GM21529 (cell line): ENCODE measurements around the gene LRGUK.

Experiments used
- ATAC-seq: cut with Tn5 transposase; IDR thresholded peaks from one replicate; pipeline ENCODE4 v1.9.1; 2021; ENCODE audit not compliant: unreplicated experiment

The LRGUK gene

DNA sequence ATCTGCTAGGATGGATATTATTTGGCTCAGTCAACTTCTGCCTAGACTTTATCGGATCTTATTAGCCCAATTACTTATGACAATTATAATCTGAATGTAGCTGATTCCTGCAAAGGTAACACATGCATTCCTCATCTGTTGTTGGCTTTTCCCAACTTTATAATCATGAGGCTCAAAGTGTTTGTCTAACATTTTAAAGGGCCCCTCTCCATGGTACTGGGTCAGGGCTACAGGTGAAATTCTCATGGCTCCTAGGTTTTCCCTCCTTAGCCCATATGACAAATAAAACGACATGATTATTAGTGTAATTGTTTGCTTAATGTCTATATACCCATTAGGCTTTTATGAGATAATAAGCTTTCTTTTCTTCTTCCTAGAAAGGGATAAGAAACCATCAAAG is 4.2 kb upstream of the LRGUK start:
- no peak for ATAC-seq

DNA sequence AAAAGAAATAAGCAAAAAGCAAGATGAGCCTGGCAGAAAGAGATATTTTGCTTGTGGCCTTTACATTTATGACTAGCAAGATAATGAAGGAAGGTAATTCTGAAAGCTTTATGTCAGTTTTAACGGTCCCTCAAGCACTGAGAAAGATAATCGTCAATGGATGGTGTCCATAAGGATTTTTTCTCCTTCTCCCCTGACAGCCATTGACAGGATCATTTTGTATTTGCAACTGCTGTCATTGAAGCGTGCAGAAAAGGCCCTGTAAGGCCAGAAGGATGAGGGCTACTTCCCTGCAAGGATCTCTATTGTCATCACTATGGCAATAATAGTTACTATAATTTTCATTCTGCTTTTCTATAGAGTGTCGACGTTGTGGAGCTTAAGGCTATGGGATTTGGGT is 994 bp upstream of the LRGUK start:
- no peak for ATAC-seq

DNA sequence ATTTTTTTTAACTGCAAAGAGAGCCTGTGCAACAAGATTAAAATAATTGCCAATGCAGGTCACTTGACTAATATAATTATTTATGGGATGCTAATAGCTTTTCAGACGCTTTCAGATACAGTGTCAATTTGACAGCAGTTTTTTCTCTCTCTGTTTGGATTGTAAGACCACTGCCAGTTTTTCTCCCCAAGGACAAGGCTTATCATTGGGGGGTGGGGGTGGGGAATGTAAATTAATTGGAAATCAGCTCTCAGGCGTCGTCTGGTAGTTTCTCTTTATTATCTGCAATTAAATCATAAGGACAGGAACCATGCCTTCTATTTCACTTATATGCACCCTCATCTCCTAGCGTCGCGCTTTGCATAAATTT is 559 bp upstream of the LRGUK start:
- ATAC-seq = no peak

DNA sequence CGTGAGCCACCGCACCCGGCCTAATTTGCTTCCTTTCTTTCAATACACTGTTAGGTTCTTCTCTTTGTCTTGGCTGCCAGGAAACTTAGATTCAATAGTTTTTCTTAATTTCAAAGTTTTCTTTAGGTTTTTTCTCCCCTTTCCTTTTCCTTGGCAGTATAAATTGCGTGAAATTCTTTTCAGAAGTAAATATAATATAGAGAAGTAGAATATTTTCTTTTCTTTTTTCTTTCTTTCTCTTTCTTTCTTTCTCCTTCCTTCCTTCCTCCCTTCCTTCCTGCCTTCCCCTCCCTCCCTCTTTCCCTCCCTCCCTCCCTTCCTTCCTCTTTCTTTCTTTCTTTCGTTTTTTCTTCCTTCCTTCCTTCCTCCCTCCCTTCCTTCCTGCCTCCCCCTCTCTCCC is 1.7 kb downstream of the LRGUK start:
- no peak for ATAC-seq

DNA sequence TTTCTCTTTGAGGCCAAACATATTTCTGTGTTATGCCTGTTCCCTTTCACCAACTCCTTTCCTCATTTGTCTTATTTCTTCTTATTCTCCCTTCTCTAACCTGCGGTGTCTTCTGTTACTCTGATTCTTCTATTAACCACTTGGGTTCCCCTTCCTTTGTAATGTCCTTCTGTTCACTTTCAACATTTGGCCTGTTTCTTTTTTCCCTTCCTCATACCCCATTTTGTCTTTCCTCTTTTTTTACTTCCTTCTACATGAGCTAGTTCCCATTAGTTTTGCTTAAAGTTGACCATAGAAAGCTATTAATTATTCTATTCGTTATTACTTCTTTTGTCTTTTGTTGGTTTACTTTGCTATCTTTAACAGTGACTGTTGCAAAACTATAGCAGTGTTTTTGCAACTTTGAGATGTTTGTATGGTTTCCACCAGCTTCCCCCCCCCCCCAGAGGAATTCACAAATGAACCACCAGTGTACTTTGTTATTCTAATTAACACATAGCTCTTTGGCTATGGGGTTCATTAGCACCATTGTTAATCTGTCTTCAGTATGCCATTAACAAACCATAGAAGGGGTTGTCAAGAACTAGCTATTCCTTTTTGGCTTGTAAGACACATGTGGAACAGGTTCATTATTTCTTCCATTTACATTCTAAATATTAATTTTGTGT is 2.9 kb downstream of the LRGUK start:
- no peak for ATAC-seq

DNA sequence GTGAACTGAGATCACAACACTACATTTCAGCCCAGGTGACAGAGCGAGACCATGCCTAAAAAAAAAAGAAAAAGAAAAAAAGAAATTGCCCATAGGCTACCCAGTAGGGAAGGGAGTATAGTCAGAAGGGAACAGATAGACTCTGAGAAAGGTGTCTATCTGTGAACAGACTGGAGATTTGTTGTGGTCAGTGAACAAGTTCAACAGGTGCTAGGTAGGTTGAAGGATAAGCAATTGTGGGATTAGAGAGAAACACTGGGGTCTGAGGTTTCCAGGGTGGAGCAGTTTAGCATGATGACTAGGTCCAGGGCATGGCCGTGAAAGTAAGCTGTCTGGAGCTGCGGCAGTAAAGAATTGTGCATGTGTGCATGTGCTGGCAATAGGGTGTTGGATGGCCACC is 6.9 kb downstream of the LRGUK start:
- ATAC-seq = no peak

DNA sequence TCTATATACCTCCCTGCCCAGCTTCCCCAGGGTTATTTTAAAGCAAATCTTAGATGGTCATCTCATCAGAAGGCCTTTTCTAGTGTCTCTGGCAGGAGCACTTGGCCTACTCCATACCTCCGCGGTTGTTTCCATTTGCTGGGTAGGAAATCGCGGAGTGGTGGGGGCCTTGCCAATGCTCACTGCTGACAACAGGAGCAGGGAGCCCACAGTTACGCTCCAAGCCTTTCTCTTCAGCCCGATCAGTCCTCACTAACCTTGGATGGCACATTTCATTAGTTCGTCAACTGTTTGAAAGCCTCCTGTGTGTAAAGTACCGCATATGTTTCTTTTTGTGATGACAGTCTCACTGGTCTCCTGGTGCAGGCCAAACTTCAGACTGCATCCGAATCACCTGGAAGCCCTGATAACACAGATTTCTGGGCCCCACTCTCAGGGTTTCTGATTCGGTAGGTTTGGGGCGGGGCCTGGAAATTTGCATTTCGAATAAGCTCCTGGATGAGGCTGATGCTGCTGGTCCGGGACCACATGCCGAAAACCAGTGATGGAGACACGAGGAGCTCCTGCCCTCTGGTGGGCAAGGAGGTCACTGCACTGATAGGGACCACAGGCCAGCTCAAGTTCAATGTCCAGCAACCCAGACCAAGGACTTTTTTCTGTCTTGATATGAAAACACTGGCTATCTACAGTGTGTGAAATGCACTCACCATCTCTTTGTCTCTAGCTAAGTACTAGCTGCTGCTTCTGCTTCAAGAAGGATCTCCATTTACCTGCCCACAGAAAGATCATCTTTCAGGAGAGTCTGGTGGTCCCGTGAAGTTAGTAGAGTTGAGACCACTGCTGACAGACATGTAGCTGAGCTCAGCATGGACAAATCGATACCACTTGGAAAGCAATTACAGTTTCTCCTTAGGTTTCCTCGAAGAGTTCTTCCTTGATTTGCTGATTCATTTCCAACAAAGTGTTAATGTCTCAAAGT is 14.0 kb downstream of the LRGUK start:
- peak; percentile 89 for ATAC-seq

DNA sequence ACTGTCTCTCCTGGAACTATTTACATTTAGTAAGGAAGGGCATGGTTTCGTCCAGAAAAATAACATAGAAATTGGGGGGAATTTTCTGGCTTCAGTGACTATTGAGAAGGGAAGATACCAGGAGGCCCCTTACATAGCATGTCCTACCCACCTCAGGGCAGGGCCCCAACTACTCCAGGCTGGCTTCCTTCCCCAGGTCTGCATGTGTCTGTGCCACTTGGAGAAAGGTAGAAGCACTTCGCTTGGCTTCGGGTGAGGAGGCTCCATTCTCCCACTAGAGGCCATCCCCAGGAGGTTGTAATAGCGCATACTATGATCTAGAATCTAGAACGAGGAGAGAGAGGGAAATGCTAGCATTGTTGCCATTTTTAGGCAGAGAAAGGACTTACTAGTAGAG is 14.7 kb downstream of the LRGUK start:
- ATAC-seq = no peak

DNA sequence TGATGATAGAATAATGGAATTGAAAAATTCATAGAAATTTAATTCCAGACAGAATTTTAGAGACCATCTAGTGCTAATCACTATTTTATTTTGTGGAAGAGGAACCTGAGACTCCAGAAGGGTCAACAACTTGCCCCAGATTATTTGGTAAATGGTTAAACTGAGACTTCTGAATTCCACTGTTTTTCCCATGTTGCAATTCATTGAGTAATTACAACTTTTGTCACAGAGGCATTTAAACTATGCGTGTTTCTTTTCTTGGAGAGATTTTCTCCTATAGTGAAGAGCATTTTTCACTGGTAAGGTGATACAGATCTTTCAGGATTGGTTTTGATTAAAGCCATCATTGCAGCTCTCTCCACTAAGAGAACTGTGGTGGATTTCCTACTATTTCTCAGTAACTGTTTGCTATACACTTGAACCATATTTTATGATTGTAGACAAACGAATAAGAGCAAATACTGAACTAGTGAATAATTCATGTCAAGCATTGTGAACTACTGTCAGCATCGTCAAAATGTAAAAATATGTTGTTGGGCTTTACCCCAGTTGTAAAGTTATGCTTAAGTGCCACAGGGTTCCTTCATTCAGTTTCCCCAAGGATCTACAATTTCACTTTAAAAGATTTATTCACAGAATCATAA is 26.5 kb downstream of the LRGUK start:
- ATAC-seq = no peak

DNA sequence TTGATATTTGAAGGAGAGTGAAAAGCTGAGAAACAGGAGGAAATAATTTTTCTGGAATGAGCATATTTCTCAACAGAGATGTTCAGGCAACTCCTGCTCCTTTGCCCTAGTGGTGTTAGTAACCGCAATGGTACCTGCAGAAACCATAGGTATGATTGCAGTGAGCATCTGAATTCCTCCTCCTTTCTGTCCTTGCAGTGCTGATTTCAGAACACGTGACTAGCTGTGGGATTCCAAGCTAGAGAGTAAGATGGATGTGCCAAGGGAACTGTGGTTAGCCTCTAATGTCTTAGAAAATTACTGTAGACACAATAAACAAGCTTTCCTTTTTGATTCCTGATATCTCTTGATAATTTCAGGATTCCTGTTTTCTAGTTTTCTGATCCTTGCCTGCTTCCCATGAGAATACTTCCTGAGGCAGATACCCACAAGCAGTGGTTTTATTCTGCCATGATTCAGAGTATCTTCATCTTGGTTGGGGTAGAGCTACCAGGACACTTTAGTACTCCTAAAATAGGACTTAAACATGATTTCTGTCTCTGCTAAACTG is 27.5 kb downstream of the LRGUK start:
- no peak for ATAC-seq

DNA sequence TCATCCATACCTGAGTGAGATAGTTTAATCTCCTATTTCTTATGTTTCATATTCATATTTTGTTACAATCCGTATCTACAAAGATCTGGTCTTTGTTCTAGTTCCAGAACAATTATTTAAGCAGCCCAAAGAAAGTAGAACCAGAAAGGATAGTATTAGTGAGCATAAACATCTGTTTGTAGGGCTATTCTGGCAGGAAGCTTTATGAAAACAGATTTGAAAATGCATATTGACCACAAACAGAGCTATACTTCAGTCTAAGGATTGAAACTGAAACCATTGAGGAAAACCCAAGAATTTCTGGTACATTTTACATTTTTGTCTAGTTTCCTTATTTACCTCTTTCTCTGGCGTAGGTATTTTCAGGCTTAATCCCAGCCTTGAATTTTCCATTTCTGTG is 28.1 kb downstream of the LRGUK start:
- no peak for ATAC-seq

DNA sequence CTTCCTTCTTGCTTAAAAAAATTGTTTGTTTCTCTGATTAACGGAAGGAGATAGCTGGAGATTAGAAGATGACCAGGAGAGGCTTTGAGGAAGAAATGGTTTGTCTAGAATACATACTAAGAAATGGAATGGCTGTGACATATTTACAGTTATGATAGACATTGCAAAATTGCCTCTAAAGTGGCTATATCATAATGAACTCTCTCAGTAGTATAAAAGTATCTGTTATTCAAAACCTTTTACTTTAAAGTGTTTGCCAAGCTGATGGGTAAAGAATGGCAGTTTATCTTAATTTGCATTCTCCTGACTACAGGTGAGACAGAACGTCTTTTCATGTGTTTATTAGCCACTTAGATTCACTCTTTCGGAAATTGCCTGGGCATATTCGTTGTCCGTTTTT is 28.7 kb downstream of the LRGUK start:
- ATAC-seq = no peak

DNA sequence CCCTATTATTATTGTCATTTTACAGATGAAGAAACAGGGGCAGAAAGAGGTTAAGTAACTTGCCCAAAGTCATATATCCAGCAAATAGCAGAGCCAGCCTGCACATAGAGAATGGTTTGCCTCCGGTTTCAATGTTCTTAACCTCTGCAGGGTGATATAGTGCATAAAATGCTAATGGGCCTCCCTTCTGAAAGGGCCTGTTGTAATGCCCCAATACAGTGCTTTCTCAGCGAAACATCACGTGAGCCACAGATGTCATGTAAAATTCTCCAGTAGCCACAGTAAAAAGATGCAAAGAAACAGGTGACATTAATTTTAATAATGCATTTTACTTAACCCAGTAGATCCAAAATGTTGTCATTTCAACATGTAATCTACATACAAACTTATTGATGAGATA is 38.1 kb downstream of the LRGUK start:
- no peak for ATAC-seq

DNA sequence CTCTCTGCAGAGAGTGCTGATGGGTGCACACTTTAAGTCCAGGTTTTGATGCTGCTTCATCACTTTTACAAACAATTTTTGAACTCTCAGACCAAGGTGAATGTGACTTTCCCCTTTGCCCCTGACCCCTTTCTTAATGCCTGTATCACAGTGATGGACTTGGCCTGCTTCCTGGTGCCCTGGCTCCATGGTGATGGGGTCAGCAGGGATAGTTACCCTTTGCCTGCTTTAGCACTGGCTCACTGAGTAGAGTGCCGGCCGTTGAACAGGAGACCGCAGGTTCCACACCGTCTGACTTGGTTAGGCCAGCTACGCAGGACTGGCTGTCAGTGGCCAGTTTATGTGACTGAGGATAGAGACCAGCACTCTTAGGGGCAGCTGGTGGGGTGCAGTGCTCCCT is 40.1 kb downstream of the LRGUK start:
- ATAC-seq = no peak

DNA sequence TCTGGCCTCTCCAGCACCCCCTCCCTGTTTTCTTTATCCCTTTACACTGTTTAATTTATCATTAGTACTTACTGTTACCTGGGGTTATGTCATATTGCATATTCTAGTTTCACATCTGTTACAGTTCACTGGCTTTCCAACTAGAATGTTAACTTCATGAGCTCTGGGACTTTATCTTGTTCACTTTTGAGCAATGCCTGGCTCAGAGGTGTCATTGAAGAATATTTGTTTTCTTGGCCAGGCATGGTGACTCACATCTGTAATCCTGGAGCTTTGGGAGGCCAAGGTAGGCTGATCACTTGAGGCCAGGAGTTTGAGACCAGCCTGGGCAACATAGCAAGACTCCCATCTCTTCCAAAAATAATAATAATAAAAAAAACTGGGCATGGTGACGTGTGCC is 40.7 kb downstream of the LRGUK start:
- no peak for ATAC-seq

DNA sequence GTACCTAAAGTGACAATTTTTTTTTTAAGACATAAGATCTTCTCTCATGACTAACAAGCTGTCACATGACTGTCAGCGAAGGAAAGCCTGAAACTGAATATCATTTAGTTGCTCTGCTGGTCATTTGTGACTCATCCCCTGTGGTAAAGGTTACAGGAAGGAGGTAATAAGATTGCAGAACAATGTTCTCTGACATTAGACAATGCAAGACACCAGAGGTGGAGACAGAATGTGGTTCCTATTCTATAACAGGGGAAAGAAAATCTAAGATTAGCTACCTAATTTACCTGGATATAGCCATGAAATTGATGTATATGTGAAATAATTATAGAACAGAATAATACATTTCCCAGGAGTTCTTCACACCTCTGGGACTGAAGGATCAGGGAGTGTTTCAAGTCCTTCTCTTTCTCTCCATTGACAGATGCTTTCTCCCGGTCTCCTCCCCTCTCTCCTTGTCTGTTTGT is 47.7 kb downstream of the LRGUK start:
- ATAC-seq = peak; percentile 97

DNA sequence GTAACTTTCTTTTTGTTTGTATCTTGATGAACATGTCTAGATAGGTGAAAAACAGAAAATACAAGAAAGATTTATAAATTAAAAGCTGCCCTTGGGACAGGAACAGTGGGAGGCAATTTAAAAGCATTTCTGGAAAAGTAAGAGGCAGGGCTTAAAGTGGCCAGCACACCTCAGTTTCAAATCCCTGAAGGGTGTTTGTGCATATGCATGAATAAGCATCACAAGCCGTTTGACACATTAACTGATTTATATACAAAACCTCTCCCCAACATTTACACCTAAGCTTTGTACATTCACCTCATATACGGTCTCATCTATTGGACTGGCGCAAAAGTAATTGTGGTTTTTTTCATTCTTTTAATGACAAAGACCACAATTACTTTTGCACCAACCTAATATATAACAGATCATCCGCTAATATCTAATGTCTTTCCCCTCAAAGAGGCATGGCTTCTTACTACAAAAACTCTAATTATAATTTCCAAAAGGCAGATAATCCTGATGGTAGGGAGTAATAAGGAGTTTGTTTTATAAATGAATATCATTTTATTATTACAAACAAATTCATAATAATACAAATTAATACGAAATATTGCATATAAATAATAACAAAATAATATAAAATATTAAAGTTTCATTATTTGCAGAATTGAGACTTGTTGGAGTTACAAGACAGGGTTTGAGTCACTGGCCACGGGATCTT is 48.3 kb downstream of the LRGUK start:
- ATAC-seq = no peak

DNA sequence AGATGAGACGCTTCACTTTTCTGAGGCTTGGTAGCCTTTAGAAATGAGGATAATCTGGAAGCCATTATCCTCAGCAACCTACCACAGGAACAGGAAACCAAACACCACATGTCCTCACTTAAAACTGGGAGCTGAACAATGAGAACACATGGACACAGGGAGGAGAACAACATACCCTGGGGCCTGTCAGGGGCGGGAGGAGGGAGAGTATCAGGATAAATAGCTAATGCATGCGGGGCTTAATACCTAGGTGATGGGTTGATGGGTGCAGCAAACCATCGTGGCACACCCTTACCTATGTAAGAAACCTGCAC is 48.9 kb downstream of the LRGUK start:
- ATAC-seq = no peak

DNA sequence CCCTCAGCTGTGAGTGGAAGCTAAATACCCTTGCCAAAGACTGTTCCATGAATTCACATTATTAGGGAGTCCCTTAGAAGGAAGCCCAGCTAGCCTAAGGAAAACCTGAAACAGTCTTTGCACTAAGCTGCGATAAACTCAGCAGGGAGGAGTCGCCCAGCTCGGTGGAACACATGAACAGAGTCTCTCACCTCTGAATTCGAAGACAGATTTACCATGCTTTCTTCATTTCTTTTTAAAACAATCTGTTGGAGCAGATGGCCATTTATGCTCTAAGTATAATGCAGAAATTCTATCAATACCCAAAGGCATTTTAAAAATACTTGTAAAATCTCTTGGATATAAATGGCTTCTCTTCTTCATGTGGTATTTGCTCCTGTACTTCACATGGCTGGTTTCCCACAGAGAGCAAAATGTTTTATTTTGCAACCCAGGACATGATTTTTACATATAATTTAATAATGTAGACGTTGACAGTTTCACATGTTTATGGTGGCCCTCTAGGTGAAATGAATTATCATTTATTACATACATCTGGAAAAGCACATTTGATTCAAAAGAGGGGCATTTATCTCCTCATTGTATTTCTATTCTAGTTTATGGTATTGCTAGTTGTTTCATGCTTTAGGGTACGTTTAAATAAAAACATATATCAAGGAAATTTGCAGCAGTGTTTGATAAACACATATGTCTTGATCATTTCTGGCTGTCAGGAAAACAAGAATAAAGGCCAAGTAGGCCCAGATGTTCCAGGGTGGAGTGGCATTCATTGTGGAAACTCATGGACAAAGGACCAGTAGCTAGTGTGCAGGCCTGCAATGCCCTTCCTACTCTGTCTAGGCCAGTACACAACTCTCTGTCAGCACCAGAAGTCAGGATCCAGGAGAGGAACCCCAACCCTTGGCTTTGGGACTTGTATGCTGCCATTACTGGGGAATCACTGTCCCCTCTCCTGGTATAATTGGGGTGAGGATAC is 52.2 kb downstream of the LRGUK start:
- no peak for ATAC-seq

DNA sequence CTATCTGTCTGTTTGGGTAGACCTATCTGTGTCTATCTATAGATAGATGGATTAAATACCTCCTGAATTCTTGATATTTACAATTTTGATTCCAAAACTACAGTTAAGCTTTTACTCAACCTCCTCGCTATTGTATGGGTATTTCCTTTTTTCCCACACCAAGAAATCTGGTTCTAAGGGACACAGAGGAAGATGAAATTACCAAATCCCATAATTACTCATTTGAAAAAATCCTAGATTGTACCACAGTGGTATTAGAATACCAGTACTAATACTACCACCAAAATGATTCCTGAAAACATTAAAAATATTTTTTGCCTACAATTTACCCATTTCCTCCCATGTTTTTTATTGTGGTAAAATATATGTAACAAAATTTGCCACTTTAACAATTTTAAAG is 53.2 kb downstream of the LRGUK start:
- no peak for ATAC-seq
